ENCODE data around the gene PADI1. TPM values are rescaled to one million over a fixed set of nuclear protein-coding genes. Genes with fewer than 3 reads are reported as not detected.

PADI1 gene
- polyA plus RNA-seq, 2 of the 4 experiments (the other 2 are of a cell fraction): 1.4 to 2.0 TPM

DNA sequence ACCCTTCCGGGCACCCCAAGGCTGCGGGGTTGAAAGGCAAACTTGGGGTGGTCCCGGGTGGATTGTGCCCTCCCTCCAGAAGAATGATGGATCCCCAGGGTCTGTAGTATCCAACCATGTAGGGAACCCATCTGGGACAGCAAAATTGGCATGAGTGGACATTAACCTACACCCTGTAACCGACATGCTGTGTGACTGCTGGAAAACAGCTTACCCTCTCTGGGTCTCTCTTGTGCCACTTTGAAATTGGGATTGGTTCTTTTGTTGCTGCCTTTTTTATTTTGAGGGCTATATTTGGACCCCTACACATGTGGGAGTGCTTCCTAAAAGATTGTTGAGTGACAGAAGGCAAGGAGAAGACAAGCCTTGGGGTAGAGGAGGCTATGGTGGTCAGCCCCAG, 19.5 kb downstream of the PADI1 start:
- H3K4me1 ChIP-seq: peaks cover 13% of the 10 kb centered on the region
- DNase-seq (ENCODE audit: low read depth in 1 of 2, low spot score in 1 of 2): no peak
- 69% methylated on average over 2 of the region's 4 CpGs for WGBS (ENCODE audit: missing lambda C conversion rate)
- TF ChIP-seq ZFP36 (IDR thresholded peaks at IDR 0.05; ENCODE audit: borderline replicate concordance, partially characterized antibody): no peak
- no peak for TF ChIP-seq POLR2A (IDR thresholded peaks at IDR 0.05; ENCODE audit: low read length)
- no peak for TF ChIP-seq ZC3H11A (IDR thresholded peaks at IDR 0.05)
- TF ChIP-seq NR3C1 (IDR thresholded peaks at IDR 0.05): no peak
- TF ChIP-seq PHF8 (IDR thresholded peaks at IDR 0.05; ENCODE audit: borderline replicate concordance, low read depth): no peak
- no peak for TF ChIP-seq SREBF2 (IDR thresholded peaks at IDR 0.05)
- no peak for TF ChIP-seq KDM5A (IDR thresholded peaks at IDR 0.05)
- TF ChIP-seq HEYL (CRISPR knock-in tag; IDR thresholded peaks at IDR 0.05): no peak
- no peak for TF ChIP-seq NFE2L2 (conservative IDR thresholded peaks at IDR 0.05; ENCODE audit: low read length)
- no peak for TF ChIP-seq FOSB (CRISPR knock-in tag; IDR thresholded peaks at IDR 0.05)
- no peak for TF ChIP-seq MYC (IDR thresholded peaks at IDR 0.05; ENCODE audit: borderline replicate concordance, low read length)
- TF ChIP-seq HDAC2 (IDR thresholded peaks at IDR 0.05): no peak
- TF ChIP-seq TP53 (CRISPR knock-in tag; IDR thresholded peaks at IDR 0.05): no peak
- no peak for TF ChIP-seq REST (IDR thresholded peaks at IDR 0.05)
- TF ChIP-seq ZSCAN20 (CRISPR knock-in tag; IDR thresholded peaks at IDR 0.05): no peak
- no peak for TF ChIP-seq CHD4 (IDR thresholded peaks at IDR 0.05; ENCODE audit: borderline replicate concordance)
- TF ChIP-seq, protein P1, sequence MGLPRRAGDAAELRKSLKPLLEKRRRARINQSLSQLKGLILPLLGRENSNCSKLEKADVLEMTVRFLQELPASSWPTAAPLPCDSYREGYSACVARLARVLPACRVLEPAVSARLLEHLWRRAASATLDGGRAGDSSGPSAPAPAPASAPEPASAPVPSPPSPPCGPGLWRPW (IDR thresholded peaks at IDR 0.05): no peak
- TF ChIP-seq CHD2 (IDR thresholded peaks at IDR 0.05; ENCODE audit: low read length, partially characterized antibody): no peak
- no peak for TF ChIP-seq MAZ (IDR thresholded peaks at IDR 0.05; ENCODE audit: borderline replicate concordance, low read depth, low read length)
- ChIA-PET CTCF (interaction anchor here (0.6 to 1.9 kb wide), 2 partner anchors 13 to 99 kb away, joined by 3 to 8 read pairs; no protein-coding TSS in a partner anchor), POLR2A (no interaction called here)
- H3K9me3 ChIP-seq: no peaks in the 10 kb centered on the region
- peak overlapping the region in 1 of 2 experiments; percentile 100; a peak in 2 of 6 replicates for H3K27ac ChIP-seq
- no peak for FAIRE-seq
- no peak overlapping the region for H3K4me2 ChIP-seq
- no peak for ATAC-seq
- no peak overlapping the region for H3K4me3 ChIP-seq

DNA sequence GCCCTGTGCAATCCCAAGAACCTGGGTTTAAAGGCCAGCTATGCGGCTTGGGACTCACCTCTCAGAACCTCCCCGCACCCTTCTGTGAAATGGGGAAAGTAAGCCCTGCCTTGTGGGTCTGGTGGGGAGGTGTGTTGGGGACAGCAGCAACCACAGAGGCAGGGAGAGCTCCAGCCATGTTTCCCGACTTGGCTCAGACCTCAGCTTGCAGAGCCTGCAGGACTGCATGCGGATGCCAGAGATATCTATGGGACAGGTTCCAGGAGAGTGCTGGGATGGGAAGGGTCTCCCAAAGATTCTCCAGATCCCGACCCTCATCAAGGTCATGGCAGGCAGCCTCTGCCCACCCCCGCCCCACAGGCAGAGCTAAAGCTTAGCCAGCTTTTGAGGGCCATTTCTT, 20.2 kb downstream of the PADI1 start:
- no peak for FAIRE-seq
- peaks cover 17% of the 10 kb centered on the region for H3K4me1 ChIP-seq
- no peak overlapping the region for H3K4me2 ChIP-seq
- no peaks in the 10 kb centered on the region for H3K9me3 ChIP-seq
- CTCF ChIA-PET: interaction anchor here (0.6 to 1.9 kb wide), 2 partner anchors 12 to 100 kb away, joined by 3 to 8 read pairs; no protein-coding TSS in a partner anchor
- H3K27ac ChIP-seq: peak overlapping the region in 1 of 2 experiments; percentile 100; a peak in 3 of 6 replicates
- ATAC-seq: no peak
- WGBS (ENCODE audit: missing lambda C conversion rate): 93% methylated on average over 4 of the region's 6 CpGs
- no peak overlapping the region for H3K4me3 ChIP-seq
- POLR2A ChIA-PET: no interaction called here
- no peak for DNase-seq (ENCODE audit: low read depth in 1 of 2, low spot score in 1 of 2)
- TF ChIP-seq RFX5 (IDR thresholded peaks at IDR 0.05): no peak
- no peak for TF ChIP-seq SMC3 (IDR thresholded peaks at IDR 0.05)
- TF ChIP-seq EP300 (IDR thresholded peaks at IDR 0.05): no peak
- no peak for TF ChIP-seq E2F6 (IDR thresholded peaks at IDR 0.05; ENCODE audit: borderline replicate concordance, low read depth)
- no peak for TF ChIP-seq ESRRA (IDR thresholded peaks at IDR 0.05; ENCODE audit: borderline replicate concordance, low read length)
- TF ChIP-seq ZC3H11A (IDR thresholded peaks at IDR 0.05): no peak
- no peak for TF ChIP-seq POLR2AphosphoS2 (conservative IDR thresholded peaks at IDR 0.05; ENCODE audit: low read length)
- no peak for TF ChIP-seq TFCP2L1 (CRISPR knock-in tag; IDR thresholded peaks at IDR 0.05)
- no peak for TF ChIP-seq HMGXB4 (CRISPR knock-in tag; IDR thresholded peaks at IDR 0.05; ENCODE audit: borderline replicate concordance)
- TF ChIP-seq, protein P2, sequence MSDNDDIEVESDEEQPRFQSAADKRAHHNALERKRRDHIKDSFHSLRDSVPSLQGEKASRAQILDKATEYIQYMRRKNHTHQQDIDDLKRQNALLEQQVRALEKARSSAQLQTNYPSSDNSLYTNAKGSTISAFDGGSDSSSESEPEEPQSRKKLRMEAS (IDR thresholded peaks at IDR 0.05): no peak
- no peak for TF ChIP-seq ATOH8 (CRISPR knock-in tag; IDR thresholded peaks at IDR 0.05; ENCODE audit: low read depth)
- TF ChIP-seq CHD2 (IDR thresholded peaks at IDR 0.05; ENCODE audit: low read length, partially characterized antibody): no peak
- no peak for TF ChIP-seq RARB (CRISPR knock-in tag; IDR thresholded peaks at IDR 0.05)
- TF ChIP-seq ZNF302 (CRISPR knock-in tag; IDR thresholded peaks at IDR 0.05): no peak
- TF ChIP-seq ZFP36 (IDR thresholded peaks at IDR 0.05; ENCODE audit: borderline replicate concordance, partially characterized antibody): no peak
- TF ChIP-seq NFE2L2 (conservative IDR thresholded peaks at IDR 0.05; ENCODE audit: low read length): no peak
- TF ChIP-seq CBX2 (IDR thresholded peaks at IDR 0.05; ENCODE audit: borderline replicate concordance, low read depth): no peak
